GM12878 (cell line): Measurements from ENCODE around the gene TMEM171.

Source experiments
- EZH2 ChIP-seq: IDR thresholded peaks from 2 replicates; pipeline ENCODE4 v1.6.1; 2012; ENCODE audit warnings: low read depth, mild to moderate bottlenecking, control low read depth, inconsistent platforms, low read length, borderline replicate concordance; ENCODE audit not compliant: control insufficient read depth
- YY1 ChIP-seq: IDR thresholded peaks from 2 replicates; pipeline ENCODE4 v1.6.1; 2011; ENCODE audit warnings: low read depth, mild to moderate bottlenecking, low read length
- TF ChIP-seq, protein P1 (sequence below): IDR thresholded peaks from 2 replicates; pipeline ENCODE4 v1.6.1; 2011; ENCODE audit warnings: borderline replicate concordance, low read depth, mild to moderate bottlenecking, moderate library complexity, low read length; ENCODE audit not compliant: insufficient read depth, poor library complexity, severe bottlenecking
- TF ChIP-seq, protein P2 (sequence below), 3 experiments: IDR thresholded peaks in 2 of 3; conservative IDR thresholded peaks in 1 of 3; 2 replicates each; pipeline ENCODE4 v1.5.1; 2011; ENCODE audit warnings: low read depth in 3 of 3, low read length in 3 of 3, mild to moderate bottlenecking in 3 of 3, control low read depth in 2 of 3, moderate library complexity in 2 of 3, inconsistent platforms in 1 of 3, mixed read lengths in 1 of 3; ENCODE audit not compliant: control insufficient read depth in 2 of 3, insufficient read depth in 1 of 3; ENCODE audit errors: extremely low read depth in 1 of 3

DNA sequence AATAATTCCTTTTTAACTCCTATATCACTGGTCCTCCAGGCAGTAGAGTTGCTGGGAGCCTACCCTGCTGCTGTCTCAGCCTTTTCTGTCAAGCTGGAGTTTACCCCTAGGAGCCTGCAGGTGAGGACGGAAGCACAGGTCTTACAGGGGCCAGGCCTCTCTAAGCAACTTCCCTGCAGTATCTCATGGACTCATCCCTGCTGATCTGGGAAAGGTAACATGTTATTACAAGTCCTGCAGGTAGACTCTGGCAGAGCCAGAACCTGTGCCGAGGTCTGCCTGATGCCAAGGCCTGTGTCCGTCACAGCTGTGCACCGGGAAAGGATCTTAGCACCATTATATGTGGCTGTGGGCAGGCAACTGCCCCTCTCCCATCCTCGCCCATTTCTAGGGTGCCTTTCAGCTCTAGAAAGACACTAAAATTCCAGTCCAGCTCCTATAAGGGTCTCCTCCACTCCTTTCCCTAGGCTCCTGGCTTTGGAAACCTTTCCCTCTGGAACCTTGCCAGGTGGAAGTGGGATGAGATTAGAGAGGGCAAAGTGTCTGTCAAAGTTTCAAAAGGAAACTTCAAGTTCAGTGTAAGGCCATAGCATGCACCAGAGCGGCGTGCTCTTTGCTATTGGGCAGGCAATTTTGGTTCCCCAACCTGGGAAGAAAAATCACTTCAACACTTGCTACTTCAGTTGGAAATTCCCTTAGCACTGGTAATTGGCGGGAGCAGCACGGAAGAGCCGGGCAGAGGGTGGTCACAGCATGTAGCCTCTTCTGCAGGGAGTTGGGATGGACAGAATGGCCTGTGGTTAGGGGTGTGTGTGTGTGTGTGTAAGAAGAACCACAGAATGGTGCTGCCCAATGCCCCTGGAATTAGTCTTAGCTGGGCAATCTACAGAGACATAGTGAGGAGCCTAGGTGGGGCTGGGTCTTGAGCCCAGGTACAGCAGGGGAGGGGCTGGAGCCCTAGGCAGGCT lies 17.5 kb downstream of the TMEM171 start:
- no peak for TF ChIP-seq EZH2
- no peak for TF ChIP-seq YY1
- TF ChIP-seq, protein P1, sequence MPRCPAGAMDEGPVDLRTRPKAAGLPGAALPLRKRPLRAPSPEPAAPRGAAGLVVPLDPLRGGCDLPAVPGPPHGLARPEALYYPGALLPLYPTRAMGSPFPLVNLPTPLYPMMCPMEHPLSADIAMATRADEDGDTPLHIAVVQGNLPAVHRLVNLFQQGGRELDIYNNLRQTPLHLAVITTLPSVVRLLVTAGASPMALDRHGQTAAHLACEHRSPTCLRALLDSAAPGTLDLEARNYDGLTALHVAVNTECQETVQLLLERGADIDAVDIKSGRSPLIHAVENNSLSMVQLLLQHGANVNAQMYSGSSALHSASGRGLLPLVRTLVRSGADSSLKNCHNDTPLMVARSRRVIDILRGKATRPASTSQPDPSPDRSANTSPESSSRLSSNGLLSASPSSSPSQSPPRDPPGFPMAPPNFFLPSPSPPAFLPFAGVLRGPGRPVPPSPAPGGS: no peak
- TF ChIP-seq, protein P2, sequence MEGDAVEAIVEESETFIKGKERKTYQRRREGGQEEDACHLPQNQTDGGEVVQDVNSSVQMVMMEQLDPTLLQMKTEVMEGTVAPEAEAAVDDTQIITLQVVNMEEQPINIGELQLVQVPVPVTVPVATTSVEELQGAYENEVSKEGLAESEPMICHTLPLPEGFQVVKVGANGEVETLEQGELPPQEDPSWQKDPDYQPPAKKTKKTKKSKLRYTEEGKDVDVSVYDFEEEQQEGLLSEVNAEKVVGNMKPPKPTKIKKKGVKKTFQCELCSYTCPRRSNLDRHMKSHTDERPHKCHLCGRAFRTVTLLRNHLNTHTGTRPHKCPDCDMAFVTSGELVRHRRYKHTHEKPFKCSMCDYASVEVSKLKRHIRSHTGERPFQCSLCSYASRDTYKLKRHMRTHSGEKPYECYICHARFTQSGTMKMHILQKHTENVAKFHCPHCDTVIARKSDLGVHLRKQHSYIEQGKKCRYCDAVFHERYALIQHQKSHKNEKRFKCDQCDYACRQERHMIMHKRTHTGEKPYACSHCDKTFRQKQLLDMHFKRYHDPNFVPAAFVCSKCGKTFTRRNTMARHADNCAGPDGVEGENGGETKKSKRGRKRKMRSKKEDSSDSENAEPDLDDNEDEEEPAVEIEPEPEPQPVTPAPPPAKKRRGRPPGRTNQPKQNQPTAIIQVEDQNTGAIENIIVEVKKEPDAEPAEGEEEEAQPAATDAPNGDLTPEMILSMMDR (IDR thresholded peaks at IDR 0.05 in 2 of 3, conservative IDR thresholded peaks at IDR 0.05 in 1 of 3; ENCODE audit: control insufficient read depth in 2 of 3, extremely low read depth in 1 of 3, insufficient read depth in 1 of 3, low read depth in 3 of 3, low read length in 3 of 3): no peak
